GM21381 (cell line): ENCODE measurements around the gene SYTL5.

Source experiments
- ATAC-seq: cut with Tn5 transposase; IDR thresholded peaks from one replicate; pipeline ENCODE4 v1.9.1; 2021; ENCODE audit warnings: mild to moderate bottlenecking, moderate library complexity; ENCODE audit not compliant: unreplicated experiment

The SYTL5 gene

DNA sequence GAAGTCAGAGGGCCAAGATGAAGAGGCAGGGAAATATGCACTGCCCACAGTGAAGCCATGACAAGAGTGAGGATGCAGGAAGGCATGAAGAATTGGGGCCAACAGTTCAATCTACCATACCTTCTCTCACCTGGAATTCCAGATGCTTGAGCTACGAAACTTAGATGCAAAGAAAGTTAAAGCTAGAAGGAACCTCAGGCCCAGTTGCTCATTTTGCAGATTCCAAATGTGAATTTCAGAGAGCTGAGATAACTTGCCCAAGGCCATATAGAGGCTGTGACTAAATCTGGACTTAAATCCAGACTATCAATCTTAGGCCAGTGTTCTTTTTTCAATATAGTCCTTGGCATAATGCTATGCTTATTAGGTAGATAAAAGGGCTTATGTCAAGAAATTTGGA lies 121.6 kb downstream of the SYTL5 start:
- no peak for ATAC-seq

DNA sequence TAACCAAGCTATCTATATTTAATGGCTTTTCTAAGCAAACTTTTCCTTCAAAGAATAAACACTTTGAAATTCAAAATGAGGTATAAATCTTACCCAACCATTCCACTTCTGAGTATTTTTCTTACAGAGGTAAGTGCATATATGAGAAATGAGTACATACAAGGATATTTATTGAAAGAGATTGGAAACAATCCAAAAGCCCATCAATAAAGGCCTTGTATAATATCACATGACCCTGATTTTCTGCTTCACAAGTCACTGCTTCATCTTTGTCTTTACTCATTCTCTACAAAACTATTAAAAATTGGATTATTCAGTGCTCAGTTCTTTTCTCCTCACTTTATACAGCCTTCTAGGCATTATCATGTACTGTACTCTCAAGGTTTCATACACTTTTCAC lies 123.0 kb downstream of the SYTL5 start:
- ATAC-seq, result no peak

DNA sequence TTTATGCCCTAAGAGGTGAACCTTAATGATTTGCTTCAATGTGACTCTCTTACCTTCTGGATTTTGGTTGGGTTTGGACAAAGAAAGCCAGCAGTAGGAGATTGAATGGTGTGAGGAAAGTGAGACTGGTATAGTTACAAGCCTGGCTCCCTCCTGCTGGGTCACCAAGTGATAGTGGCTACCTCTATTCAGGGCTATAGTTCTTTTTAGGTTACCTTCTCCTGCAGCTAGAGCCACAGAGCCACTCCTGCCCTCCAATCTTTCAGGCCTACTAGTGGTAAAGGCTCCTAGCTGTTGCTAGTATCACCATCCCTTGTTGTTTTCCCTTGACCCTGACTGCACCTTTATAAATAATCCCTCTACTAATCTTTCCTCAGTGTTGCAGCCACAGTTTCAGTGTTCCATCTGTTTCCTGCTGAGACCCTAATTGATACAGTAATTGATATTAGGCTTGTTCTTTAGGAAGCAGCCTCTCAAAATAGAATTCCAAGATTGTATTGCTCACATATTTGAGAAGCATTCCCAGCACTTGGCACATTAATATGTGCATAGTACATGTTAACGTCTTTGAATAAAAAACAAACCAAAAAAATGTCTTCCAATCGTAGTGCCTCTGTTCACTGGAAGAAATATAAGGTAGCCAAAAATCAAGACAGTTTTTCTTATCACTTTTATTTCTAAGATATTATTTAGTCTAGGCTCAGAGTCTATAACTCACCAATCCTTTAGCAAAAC lies 132.0 kb downstream of the SYTL5 start:
- ATAC-seq, result no peak

DNA sequence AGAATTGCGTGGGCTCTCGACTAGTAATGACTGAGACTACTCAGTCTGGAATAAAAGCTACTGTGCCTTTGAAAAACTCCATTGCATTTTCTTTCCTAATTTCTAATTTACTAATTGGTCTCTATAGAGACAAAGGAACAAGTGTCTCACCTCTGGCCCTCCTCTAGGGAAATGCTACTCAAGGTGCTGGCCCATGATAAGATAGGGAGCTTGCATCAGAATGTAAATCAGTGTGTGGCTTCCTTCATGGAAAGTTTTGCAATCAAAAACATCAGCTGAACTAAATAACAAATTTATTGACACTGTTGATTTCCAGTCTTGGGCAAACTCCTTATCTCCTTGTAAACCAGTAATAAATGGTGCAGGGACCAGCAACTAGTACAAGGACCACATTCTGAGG lies 132.5 kb downstream of the SYTL5 start:
- no peak for ATAC-seq

DNA sequence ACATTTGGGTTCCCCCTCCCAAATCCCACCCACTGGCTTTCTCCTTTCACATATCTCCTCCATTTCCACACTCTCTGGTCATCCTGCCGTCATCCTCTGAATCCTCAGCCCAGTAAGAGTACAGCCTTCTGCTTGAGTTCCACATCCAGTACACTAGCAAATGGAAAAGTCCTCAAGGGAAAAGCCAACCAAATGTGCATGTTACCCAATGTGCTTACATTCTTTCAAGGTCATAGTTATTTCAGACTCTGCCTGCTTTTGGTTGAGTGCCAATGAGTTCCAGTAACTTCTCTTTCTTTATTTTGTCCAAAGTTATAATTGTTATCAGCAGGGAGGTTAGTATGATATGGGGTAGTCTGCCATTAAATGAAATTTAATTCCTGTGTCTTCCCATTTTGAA lies 136.3 kb downstream of the SYTL5 start:
- ATAC-seq, result no peak

DNA sequence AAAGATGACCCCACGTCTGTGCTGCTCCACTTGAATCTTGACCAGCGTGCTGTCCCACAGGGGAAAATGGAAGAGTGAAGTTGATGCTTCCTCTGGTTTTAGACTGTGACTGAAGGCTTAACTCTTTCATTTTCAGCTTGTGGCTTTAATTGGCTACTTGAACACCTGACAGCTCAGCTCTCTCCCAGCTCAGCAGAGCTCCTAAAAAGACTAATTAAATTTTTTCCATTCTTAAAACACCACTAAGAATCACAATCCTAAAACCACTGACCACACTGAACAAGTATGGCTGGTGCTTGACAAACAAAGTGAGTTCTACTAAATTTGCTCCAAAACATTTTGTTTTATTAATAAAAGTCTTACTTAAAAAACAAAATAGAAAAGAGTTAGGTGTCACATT lies 142.7 kb downstream of the SYTL5 start:
- ATAC-seq, result no peak

DNA sequence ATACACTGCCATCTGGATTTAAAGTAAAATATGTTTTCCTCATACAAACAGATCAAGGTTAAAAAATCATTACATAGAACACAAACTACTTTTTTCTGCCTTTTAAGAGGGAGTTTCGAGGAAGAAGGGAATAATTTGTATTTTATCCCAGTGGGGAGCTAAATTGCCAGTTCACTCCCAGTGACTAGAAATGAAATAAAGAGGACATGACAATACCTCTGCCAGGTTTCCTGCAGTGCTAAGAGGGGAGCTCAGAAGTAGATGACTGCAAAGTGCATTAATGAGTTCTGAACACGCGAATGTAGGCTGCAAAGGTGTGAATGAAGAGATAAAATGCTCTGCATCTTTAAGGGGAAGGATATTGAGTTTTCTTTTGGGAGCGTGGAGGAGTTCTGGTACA lies 144.6 kb downstream of the SYTL5 start:
- ATAC-seq, result no peak

DNA sequence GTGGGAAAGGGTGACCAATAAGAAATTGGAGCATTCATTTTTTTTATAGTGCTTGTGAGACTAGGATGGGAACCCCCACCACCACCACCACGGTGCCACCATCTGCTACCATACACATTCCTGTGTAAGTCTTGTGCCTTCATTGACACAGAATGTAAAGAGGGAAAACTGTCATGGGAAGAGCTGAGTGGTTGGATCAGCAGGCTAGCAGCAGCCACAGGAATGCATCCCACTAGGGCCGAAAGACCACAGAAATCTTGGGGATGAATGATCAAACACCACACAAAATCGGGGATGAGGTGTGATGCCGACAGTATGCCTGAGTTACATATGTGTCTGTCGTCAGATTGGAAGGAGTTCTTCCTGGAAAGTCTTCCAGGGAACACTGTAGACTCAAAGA lies 145.1 kb downstream of the SYTL5 start:
- no peak for ATAC-seq

DNA sequence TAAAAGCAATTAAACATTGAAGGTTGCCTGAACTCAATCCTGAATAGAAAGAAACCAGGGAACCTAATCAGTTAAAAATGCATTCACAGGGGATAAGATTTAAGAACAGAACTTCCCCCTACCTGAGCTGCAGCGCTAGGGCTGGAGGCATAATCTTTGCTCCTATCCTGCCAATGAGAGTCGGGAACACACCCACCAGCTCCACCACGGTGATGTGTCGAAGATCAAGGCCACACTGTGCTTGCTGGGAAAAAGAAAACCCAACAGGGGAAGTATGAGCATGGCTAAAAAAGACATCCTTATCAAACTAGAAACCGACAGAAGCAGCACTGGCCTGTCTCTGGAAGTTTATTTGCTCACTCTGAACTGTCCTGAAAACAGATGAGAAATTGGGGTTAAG lies 148.0 kb downstream of the SYTL5 start:
- no peak for ATAC-seq

DNA sequence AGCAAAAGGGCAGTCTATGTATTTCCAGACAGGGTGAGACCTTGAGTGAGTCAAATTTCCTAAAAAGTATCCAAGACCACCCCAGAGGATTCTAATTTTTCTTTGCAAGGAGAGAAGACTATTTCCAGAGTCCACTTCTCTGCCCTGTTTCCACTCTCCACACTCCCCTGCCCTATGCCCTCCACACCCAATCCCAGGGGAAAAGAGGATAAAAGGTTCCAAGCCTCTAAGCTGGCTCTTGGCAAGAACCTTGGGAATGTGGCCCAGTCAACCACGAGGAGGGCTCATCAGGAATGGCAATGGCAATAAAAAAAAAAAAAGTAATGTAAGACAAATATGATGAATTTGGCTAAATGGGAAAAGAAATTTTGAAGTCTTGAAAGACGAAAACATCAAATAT lies 148.5 kb downstream of the SYTL5 start:
- no peak for ATAC-seq

DNA sequence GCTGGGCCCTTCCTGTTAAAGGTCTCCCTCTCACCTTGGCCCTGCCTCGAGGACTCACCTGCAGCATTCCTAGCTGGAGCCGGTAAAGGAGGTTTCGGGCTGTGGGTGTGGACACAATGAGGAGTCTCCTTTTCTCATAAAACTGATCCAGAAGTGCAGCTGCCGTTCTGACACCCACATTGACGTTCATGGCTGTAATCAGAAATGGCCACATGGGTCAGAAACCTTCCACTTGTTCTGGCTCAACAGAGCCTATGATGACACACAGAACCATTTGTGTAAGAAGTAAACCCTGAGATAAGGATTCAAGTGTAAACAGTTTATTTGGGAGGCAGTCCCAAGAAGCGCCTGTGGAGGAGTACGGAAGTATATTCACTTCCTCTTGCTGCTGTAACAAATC lies 150.5 kb downstream of the SYTL5 start:
- ATAC-seq, result no peak

DNA sequence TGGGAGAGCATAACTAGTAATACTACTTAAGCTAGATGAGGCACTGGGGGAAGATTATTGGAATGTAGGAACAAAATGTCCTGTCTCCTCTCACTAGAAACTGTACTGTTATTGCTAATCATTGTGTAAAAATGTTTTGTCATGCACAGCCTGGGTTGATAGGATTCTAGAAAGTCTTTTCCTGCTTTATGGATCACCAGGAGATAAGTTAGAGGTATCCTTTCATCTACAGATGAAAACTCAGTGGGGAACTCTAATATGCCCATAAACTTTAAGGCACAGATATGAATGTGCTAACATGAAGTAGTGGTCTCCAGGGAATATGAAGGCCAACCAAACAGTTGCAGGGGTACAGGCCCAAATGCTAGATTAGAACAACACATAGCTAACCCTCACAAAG lies 156.8 kb downstream of the SYTL5 start:
- ATAC-seq, result no peak

DNA sequence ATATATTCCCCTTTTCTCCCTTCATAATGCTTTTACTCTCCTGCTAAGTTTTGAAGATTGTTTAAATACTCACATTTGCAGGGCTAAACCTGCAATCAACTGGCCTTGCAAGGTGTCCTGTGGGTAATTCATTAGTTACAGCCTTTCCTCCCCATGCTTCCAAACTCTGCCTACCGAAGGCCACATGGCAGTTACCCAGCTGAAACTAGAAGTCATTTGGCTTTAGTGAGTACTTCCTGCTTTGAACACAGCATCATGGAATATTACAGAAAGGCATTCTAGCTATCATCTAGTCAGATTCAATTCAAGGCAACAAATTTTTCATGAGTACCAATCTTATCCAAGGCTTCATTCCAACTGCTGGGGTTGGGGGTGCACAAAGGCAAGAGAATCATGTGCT lies 158.7 kb downstream of the SYTL5 start:
- no peak for ATAC-seq

DNA sequence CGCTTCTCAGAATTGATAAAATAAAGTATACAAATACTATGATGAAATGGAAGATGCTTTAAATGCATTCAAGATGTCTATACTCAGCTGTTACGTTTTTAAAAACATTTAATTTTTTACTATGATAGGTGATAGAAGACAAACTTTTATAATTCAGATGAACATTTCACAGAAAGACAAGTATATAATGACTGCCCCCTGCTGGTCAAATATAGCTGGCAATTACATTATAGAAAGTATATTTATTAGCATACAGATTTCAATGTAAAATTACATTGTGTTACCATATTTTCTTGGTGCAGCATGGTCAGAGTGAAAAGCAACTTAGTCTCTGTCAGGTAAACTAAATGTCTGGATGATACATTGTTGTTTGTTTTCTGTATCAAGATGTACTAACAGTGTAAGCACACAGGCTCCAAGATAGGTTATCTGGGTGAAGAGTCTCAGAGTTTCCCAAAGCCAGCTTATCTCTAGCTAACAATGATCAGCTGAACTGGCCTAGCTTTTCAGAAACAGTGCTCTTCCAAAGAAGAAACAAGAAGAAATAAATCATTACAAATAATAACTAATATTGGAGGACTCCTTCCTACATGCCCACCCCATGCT lies 160.2 kb downstream of the SYTL5 start:
- ATAC-seq, result no peak

DNA sequence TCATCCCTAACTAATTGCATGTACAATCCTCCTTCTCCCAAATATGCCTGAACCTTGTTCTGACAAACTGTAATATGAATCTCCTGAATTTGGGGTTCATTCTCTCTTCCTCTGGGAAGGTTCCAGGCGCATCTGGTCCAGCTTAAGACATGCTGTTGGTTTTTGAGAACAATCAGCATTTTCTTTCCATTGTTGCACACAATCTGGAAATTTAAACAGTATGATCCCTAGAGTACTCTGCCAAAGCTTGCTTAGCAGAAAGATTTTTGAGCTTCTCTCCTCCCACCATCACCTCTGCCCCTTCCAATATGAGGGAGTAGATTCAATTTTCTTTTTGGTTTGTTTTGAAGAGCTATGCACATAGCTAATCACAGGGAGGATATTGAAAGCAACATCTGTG lies 164.2 kb downstream of the SYTL5 start:
- no peak for ATAC-seq

DNA sequence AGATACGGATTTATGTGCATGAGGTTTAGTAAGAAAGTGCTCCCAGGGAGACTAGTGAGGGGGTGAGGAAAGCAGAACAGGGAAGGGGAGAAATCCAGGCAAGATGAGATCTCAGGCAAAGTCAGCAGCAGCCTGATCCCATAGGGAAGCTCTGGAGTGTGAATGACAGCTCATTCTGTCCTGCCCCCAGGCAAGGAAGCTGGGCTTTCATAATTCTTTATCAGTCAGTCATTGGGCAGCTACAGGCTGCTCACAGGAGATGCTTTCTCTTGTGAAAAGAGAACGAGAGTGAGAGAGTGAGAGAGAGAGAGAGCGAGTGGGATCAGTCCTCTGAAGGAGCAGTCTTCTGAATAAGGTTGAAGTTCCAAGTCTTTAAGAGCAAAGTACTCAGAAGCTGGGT lies 166.2 kb downstream of the SYTL5 start:
- no peak for ATAC-seq

DNA sequence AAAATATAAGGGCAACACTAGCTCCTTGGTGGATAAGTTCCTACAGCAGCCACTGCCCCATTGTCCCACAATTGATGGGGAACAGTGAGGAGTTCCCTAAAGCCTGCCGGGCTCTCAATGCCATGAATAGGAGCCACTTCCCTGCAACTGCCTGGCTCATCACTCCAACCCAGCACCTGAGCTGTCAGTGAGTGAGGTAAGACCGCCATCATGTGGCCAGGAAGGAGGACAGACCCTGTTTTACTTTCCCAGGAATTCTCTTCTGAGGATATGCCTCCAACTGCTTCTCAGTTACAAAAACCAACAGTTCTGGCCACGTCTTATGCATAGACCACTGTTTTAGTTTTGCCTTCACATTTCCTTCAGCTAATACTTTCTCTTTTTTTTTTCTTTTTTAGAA lies 168.8 kb downstream of the SYTL5 start:
- no peak for ATAC-seq

DNA sequence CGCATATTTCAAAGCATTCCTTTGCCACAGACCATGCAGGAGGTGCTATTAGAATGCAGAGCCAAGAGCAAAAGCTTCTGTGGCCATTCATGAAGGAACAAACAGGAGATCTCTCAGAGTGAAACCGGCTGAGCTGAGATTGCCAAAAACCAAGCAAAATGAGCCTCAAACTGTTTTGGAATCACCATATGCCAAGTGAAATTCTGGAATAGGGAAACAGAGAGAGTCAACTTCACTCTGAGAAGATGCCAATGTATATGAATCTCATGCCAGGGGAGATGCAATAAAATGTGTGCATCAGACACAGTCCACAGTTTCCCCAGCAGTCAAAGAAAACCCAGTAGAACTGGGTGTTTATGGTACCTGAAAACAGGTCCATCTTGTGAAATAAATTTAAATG lies 172.0 kb downstream of the SYTL5 start:
- ATAC-seq, result no peak
